Gastroesophageal sphincter (tissue), 4 donors: ENCODE measurements around the gene PSAP. TPM values are rescaled to one million over a fixed set of nuclear protein-coding genes. Genes with fewer than 3 reads are reported as not detected.

Source experiments
- ATAC-seq: fragments of 150-250 bp; one replicate; pipeline ENCODE4 v1.9.1; 2016; ENCODE audit warnings: mild to moderate bottlenecking, moderate library complexity
- H3K27ac ChIP-seq, 4 donors: fragments of 200-600 bp; sonication (generic) in 3 of 4; 1 replicate in 3 of 4; 2 replicates in 1 of 4; pipeline ENCODE4 v1.5.1; 2016 to 2019
- H3K27me3 ChIP-seq: fragments of 200-600 bp; sonication (generic); one replicate; pipeline ENCODE4 v1.5.1; 2019
- H3K36me3 ChIP-seq, 2 donors: fragments of 200-600 bp; sonication (generic); one replicate each; pipeline ENCODE4 v1.5.1; 2019; ENCODE audit warnings: control low read depth in 1 of 2
- H3K4me1 ChIP-seq, 3 donors: fragments of 200-600 bp; sonication (generic); 1 replicate in 2 of 3; 2 replicates in 1 of 3; pipeline ENCODE4 v1.5.1; 2016 to 2019; ENCODE audit warnings: control low read depth in 2 of 3
- H3K4me3 ChIP-seq, 2 donors: fragments of 200-600 bp; sonication (generic); one replicate each; pipeline ENCODE4 v1.5.1; 2019; ENCODE audit warnings: mild to moderate bottlenecking in 1 of 2, moderate library complexity in 1 of 2
- H3K9me3 ChIP-seq, 3 donors: fragments of 200-600 bp; sonication (generic); one replicate each; pipeline ENCODE4 v1.5.1; 2017 to 2019; ENCODE audit warnings: control low read depth in 2 of 3
- CTCF ChIP-seq, 4 experiments: fragments of 200-600 bp in 2 of 4; fragments of 450-650 bp in 2 of 4; sonication (generic) in 1 of 4; IDR thresholded peaks; one replicate each; pipeline ENCODE4 v1.5.1; 2017 to 2019; ENCODE audit warnings: antibody characterized with exemption in 4 of 4, mild to moderate bottlenecking in 2 of 4, moderate library complexity in 2 of 4
- EP300 ChIP-seq: sonication (generic); formaldehyde crosslinking; IDR thresholded peaks from one replicate; pipeline ENCODE4 v1.6.1; 2017; ENCODE audit warnings: antibody characterized with exemption, mild to moderate bottlenecking
- POLR2A ChIP-seq, 2 donors: fragments of 450-650 bp; IDR thresholded peaks; one replicate each; pipeline ENCODE4 v1.6.1; 2017; ENCODE audit warnings: antibody characterized with exemption in 2 of 2, mild to moderate bottlenecking in 2 of 2, moderate library complexity in 1 of 2
- POLR2AphosphoS5 ChIP-seq: sonication (generic); formaldehyde crosslinking; IDR thresholded peaks from one replicate; pipeline ENCODE4 v1.6.1; 2017; ENCODE audit warnings: antibody characterized with exemption
- WGBS, 2 donors: methylation state at CpG; one replicate each; pipeline ENCODE4 v1.1.5; 2018; ENCODE audit warnings: low coverage in 1 of 2; 5-methylcytosine and 5-hydroxymethylcytosine counted together
- total RNA-seq, 4 donors: library from RNA; depleted of rRNA; stranded (reverse); fragments of >200 nt; gene quantifications; one replicate each; pipeline ENCODE4 v1.1.0, GENCODE V29; 2016

The PSAP gene
- total RNA-seq, 4 donors from 2014 or later, result 604 to 881 (median 718) TPM

DNA sequence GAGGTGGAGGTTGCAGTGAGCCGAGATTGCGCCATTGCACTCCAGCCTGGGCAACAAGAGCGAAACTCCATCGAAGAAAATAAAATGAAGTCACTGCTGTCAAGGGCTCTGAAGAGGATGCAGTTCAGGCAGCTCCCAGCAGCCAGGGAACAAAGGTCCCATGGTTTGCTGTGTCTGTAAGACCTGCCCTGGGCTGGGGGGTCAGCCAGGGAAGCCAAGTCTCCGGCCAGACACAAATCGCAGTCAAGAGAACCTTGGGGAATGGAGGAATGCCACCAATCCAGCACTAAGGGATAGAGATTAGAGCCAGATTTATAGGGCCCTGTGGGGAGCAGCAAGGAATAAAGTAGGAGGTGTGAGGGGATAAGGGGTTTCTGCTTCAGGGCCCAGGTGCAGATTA lies 48.8 kb downstream of the PSAP start:
- Histone ChIP-seq H3K36me3 (no peaks in the 10 kb centered on the region), H3K4me3 (no peak overlapping the region), H3K4me1 (peaks cover 0 to 5% (median 0%) of the 10 kb centered on the region in 3 donors), H3K27me3 (no peaks in the 10 kb centered on the region), H3K9me3 (no peaks in the 10 kb centered on the region), H3K27ac (no peak overlapping the region)
- no peak for TF ChIP-seq POLR2A (IDR thresholded peaks at IDR 0.05)
- no peak for TF ChIP-seq EP300
- no peak for TF ChIP-seq POLR2AphosphoS5
- no peak for TF ChIP-seq CTCF (IDR thresholded peaks at IDR 0.05)
- 82% methylated on average over 3 of the region's 6 CpGs; no CpG with 5 or more reads in 1 of the 2 donors for WGBS, 2 donors
- ATAC-seq, result no peak

DNA sequence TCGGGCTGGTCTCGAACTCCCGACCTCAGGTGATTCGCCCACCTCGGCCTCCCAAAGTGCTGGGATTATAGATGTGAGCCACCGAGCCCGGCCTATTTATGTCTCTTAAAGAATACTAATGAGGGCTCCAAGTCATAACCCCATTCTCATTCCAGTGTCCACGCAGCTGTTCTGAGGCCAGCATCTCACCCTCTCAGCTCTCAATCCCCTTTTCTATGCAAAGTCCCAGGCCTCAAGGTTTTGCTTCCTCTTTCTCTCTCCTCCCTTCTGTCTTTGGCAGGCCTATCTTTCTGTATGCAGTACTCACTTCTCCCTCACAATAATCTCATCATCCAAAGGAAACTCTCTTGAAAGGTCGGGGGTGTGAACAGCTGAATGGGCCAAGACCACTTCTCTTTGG lies 49.7 kb downstream of the PSAP start:
- no peak for ATAC-seq
- Histone ChIP-seq H3K27ac (no peak overlapping the region), H3K36me3 (no peaks in the 10 kb centered on the region), H3K9me3 (no peaks in the 10 kb centered on the region), H3K4me3 (no peak overlapping the region), H3K4me1 (peaks cover 0 to 5% (median 0%) of the 10 kb centered on the region in 3 donors), H3K27me3 (no peaks in the 10 kb centered on the region)
- 84 to 85% methylated on average over 7 to 9 of the region's 9 CpGs for WGBS, 2 donors
- TF ChIP-seq POLR2AphosphoS5 (no peak), POLR2A (IDR thresholded peaks at IDR 0.05) (no peak), CTCF (IDR thresholded peaks at IDR 0.05) (no peak), EP300 (no peak)

DNA sequence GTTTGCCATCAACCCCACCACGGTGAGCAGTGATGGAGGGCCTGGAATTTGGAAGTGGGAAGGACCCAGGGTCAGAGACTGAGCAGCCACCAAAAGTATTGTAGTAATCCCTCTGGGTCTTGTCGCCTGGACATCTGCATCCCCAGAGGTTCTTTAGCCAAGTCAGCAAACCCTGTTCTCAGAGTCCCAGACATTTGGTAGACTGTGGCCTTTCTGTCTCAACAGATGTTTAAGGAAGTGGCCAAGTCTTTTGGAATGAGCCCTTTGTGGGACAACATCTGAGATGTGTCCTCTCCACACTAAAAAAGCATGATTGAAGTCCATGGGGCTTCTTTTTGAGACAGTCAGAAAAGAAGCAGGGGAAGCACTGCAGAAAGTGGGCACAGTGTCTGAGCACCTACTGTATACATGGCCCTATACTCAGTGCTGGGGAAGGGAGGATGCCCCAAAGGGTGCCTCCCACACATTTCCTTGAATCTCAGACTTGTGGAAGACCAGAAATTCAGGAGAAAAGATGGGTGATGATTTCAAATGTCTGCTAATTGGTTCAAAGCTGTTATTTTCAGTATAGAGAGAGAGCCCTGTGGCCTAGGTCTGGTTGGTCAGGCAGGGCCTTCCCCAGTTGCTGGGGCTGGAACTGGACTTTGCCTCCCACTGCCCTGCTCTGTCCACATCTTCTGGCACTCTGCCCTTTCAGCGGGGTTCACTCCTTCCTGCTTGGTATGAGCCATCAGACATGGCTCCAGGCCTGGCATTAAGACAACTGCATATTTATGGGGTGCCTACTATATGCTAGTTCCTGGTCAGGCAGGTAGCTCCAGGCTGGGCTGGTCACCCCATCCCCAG lies 51.2 kb downstream of the PSAP start:
- no peaks in the 10 kb centered on the region for H3K9me3 ChIP-seq
- TF ChIP-seq CTCF (IDR thresholded peaks at IDR 0.05) (no peak), POLR2A (IDR thresholded peaks at IDR 0.05) (no peak), POLR2AphosphoS5 (no peak), EP300 (no peak)
- no peak overlapping the region for H3K27ac ChIP-seq
- no peaks in the 10 kb centered on the region for H3K27me3 ChIP-seq
- H3K4me3 ChIP-seq, result no peak overlapping the region
- ATAC-seq, result no peak
- H3K4me1 ChIP-seq, result no peaks in the 10 kb centered on the region
- WGBS, 2 donors, result 100% methylated on average over 1 of the region's 3 CpGs
- no peaks in the 10 kb centered on the region for H3K36me3 ChIP-seq

GRCh38 chr10:71799112-71799511 lies 51.9 kb downstream of the PSAP start:
- Histone ChIP-seq H3K27ac (no peak overlapping the region), H3K4me3 (no peak overlapping the region), H3K36me3 (peaks cover 0 to 4% of the 10 kb centered on the region in 2 donors), H3K27me3 (no peaks in the 10 kb centered on the region), H3K9me3 (no peaks in the 10 kb centered on the region), H3K4me1 (no peaks in the 10 kb centered on the region)
- 90% methylated on average over 2 of the region's 10 CpGs; no CpG with 5 or more reads in 1 of the 2 donors for WGBS, 2 donors
- no peak for ATAC-seq
- TF ChIP-seq EP300, result no peak
- TF ChIP-seq POLR2AphosphoS5, result no peak
- no peak for TF ChIP-seq CTCF (IDR thresholded peaks at IDR 0.05)
- no peak for TF ChIP-seq POLR2A (IDR thresholded peaks at IDR 0.05)

DNA sequence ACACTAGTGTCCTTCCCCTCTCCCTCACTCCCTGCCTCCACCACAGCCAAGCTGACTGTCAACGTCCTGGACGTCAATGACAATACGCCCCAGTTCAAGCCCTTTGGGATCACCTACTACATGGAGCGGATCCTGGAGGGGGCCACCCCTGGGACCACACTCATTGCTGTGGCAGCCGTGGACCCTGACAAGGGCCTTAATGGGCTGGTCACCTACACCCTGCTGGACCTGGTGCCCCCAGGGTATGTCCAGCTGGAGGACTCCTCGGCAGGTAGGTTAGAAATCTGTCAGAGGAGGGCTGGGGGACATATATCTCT lies 52.8 kb downstream of the PSAP start:
- Histone ChIP-seq H3K4me1 (no peaks in the 10 kb centered on the region), H3K9me3 (no peaks in the 10 kb centered on the region), H3K36me3 (peaks cover 0 to 5% of the 10 kb centered on the region in 2 donors), H3K4me3 (no peak overlapping the region), H3K27me3 (no peaks in the 10 kb centered on the region), H3K27ac (no peak overlapping the region)
- no peak for ATAC-seq
- TF ChIP-seq POLR2AphosphoS5, result no peak
- TF ChIP-seq POLR2A (IDR thresholded peaks at IDR 0.05), result no peak
- no peak for TF ChIP-seq CTCF (IDR thresholded peaks at IDR 0.05)
- no peak for TF ChIP-seq EP300
- no CpG with 5 or more reads among the region's 6 CpGs for WGBS, 2 donors
